WTC11 (cell line): Measurements from ENCODE around the gene SLC5A3.

Experiments used
- CTCF ChIP-seq: fragments of 200-600 bp; IDR thresholded peaks from 2 replicates; pipeline ENCODE4 v1.8.0; 2022; ENCODE audit warnings: antibody characterized with exemption
- E2F4 ChIP-seq: sonication (generic); formaldehyde crosslinking; IDR thresholded peaks from 2 replicates; pipeline ENCODE4 v1.8.1; 2022; ENCODE audit warnings: low read depth, mild to moderate bottlenecking, moderate library complexity, missing genetic modification reagents, borderline replicate concordance
- ETV6 ChIP-seq: sonication (generic); formaldehyde crosslinking; IDR thresholded peaks from 2 replicates; pipeline ENCODE4 v1.8.1; 2022; ENCODE audit warnings: mild to moderate bottlenecking, missing genetic modification reagents
- FOXK1 ChIP-seq: sonication (generic); formaldehyde crosslinking; IDR thresholded peaks from 2 replicates; pipeline ENCODE4 v1.8.0; 2022; ENCODE audit warnings: mild to moderate bottlenecking, moderate library complexity, missing genetic modification reagents
- NR3C1 ChIP-seq: sonication (generic); formaldehyde crosslinking; conservative IDR thresholded peaks from 2 replicates; pipeline ENCODE4 v1.8.1; 2023; ENCODE audit warnings: low read depth, mild to moderate bottlenecking, missing genetic modification reagents
- SP1 ChIP-seq: sonication (generic); formaldehyde crosslinking; conservative IDR thresholded peaks from 2 replicates; pipeline ENCODE4 v1.8.1; 2022; ENCODE audit warnings: missing genetic modification reagents
- TCF7 ChIP-seq: sonication (generic); formaldehyde crosslinking; IDR thresholded peaks from 2 replicates; pipeline ENCODE4 v1.8.0; 2022; ENCODE audit warnings: mild to moderate bottlenecking, low read depth, missing genetic modification reagents, moderate library complexity
- TF ChIP-seq, protein P1 (sequence below): sonication (generic); formaldehyde crosslinking; IDR thresholded peaks from 2 replicates; pipeline ENCODE4 v1.8.0; 2022; ENCODE audit warnings: mild to moderate bottlenecking, missing genetic modification reagents
- TF ChIP-seq, protein P2 (sequence below): sonication (generic); formaldehyde crosslinking; IDR thresholded peaks from 2 replicates; pipeline ENCODE4 v1.8.0; 2022; ENCODE audit warnings: missing genetic modification reagents
- TF ChIP-seq, protein P3 (sequence below): sonication (generic); formaldehyde crosslinking; IDR thresholded peaks from 2 replicates; pipeline ENCODE4 v1.8.1; 2022; ENCODE audit warnings: low read depth, missing genetic modification reagents, borderline replicate concordance
- TF ChIP-seq, protein P4 (sequence below): sonication (generic); formaldehyde crosslinking; IDR thresholded peaks from 2 replicates; pipeline ENCODE4 v1.8.1; 2022; ENCODE audit warnings: missing genetic modification reagents, borderline replicate concordance

DNA sequence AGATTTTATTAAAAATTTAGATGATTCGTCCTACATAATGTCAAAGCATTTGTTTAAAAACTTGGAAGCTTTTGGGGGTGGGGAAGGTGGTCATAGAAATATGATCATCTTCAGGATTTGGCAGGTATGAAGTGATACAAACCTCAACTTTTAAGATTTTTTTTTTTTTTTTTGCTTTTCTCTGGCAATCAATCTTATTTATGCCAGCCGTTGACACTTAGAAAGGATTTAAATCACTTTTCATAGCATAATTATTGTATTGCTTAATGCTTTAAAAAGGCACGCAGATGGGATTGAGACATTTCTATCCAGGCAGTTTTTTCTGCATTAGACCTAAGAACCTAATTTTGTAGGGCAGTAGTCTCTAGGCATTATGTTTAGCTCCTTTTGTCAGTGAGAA lies 19.7 kb downstream of the SLC5A3 start:
- TF ChIP-seq E2F4 (CRISPR knock-in tag) (no peak), SP1 (CRISPR knock-in tag) (no peak), CTCF (no peak), TCF7 (CRISPR knock-in tag) (no peak), ETV6 (CRISPR knock-in tag) (no peak), FOXK1 (CRISPR knock-in tag) (no peak), NR3C1 (CRISPR knock-in tag) (no peak)
- TF ChIP-seq, protein P1, sequence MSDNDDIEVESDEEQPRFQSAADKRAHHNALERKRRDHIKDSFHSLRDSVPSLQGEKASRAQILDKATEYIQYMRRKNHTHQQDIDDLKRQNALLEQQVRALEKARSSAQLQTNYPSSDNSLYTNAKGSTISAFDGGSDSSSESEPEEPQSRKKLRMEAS (CRISPR knock-in tag): no peak
- TF ChIP-seq, protein P2, sequence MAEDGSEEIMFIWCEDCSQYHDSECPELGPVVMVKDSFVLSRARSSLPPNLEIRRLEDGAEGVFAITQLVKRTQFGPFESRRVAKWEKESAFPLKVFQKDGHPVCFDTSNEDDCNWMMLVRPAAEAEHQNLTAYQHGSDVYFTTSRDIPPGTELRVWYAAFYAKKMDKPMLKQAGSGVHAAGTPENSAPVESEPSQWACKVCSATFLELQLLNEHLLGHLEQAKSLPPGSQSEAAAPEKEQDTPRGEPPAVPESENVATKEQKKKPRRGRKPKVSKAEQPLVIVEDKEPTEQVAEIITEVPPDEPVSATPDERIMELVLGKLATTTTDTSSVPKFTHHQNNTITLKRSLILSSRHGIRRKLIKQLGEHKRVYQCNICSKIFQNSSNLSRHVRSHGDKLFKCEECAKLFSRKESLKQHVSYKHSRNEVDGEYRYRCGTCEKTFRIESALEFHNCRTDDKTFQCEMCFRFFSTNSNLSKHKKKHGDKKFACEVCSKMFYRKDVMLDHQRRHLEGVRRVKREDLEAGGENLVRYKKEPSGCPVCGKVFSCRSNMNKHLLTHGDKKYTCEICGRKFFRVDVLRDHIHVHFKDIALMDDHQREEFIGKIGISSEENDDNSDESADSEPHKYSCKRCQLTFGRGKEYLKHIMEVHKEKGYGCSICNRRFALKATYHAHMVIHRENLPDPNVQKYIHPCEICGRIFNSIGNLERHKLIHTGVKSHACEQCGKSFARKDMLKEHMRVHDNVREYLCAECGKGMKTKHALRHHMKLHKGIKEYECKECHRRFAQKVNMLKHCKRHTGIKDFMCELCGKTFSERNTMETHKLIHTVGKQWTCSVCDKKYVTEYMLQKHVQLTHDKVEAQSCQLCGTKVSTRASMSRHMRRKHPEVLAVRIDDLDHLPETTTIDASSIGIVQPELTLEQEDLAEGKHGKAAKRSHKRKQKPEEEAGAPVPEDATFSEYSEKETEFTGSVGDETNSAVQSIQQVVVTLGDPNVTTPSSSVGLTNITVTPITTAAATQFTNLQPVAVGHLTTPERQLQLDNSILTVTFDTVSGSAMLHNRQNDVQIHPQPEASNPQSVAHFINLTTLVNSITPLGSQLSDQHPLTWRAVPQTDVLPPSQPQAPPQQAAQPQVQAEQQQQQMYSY (CRISPR knock-in tag): no peak
- TF ChIP-seq, protein P3, sequence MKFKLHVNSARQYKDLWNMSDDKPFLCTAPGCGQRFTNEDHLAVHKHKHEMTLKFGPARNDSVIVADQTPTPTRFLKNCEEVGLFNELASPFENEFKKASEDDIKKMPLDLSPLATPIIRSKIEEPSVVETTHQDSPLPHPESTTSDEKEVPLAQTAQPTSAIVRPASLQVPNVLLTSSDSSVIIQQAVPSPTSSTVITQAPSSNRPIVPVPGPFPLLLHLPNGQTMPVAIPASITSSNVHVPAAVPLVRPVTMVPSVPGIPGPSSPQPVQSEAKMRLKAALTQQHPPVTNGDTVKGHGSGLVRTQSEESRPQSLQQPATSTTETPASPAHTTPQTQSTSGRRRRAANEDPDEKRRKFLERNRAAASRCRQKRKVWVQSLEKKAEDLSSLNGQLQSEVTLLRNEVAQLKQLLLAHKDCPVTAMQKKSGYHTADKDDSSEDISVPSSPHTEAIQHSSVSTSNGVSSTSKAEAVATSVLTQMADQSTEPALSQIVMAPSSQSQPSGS (CRISPR knock-in tag): no peak
- TF ChIP-seq, protein P4, sequence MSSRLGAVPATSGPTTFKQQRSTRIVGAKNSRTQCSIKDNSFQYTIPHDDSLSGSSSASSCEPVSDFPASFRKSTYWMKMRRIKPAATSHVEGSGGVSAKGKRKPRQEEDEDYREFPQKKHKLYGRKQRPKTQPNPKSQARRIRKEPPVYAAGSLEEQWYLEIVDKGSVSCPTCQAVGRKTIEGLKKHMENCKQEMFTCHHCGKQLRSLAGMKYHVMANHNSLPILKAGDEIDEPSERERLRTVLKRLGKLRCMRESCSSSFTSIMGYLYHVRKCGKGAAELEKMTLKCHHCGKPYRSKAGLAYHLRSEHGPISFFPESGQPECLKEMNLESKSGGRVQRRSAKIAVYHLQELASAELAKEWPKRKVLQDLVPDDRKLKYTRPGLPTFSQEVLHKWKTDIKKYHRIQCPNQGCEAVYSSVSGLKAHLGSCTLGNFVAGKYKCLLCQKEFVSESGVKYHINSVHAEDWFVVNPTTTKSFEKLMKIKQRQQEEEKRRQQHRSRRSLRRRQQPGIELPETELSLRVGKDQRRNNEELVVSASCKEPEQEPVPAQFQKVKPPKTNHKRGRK (CRISPR knock-in tag): no peak
